ENCODE data around the gene CFAP119. TPM values are rescaled to one million over a fixed set of nuclear protein-coding genes. Genes with fewer than 3 reads are reported as not detected.

CFAP119 gene
- total and polyA plus RNA-seq, 9 of the 15 experiments (the other 6 are each of a cell fraction or from before 2014, with no cell fraction given): 5.5 to 33.7 (median 9.6) TPM

DNA sequence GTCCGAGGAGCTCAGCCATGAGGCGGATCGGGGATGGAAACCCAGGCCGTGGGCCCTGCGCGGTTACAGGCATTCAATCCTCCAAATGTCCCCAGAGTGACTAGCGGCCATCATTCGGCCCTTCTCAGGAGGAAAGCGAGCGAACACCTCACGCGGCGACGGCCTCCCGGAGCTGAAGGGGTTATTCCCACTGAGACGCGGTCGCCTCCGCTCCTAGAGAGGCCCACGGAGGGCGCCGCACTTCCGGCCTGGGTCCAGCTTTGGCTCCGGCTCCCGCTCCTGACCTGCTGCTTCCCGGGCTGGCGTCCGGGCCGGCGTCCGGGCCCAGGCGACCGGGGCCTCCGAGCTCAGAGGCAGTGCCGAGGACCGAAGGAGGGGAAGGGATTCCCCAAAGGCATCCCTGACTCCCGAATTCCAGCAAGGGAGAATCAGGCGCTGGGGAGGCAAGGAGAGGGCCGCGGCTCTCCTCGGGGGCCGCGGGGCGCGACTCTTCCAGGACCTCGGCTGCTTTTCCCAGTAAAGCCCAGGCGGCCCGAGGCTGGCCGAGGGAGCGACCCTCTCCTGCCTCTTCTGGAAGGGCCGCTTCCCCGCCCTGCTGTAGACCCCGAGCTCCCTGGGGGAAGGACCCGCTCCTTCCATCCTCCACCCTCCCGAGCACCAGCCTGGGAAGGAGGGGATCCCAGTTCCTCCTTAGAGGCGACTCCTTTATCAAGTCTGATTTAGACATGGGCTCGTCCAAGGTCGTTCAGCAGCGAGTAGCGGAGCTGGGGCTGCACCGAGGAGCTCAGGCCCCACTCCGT, 43.7 kb upstream of the CFAP119 start (continued):
- TF ChIP-seq EP400 (IDR thresholded peaks at IDR 0.05): peak; percentile 71
- no peak for TF ChIP-seq FOXA1 (IDR thresholded peaks at IDR 0.05; ENCODE audit: borderline replicate concordance)
- peak; percentile 99 for TF ChIP-seq ETV5 (CRISPR knock-in tag; IDR thresholded peaks at IDR 0.05; ENCODE audit: low read depth)
- TF ChIP-seq SRSF1 (IDR thresholded peaks at IDR 0.05; ENCODE audit: low read depth, low read length): 0 out of 2 replicates have a peak, but pooled peaks have one; percentile 27
- TF ChIP-seq RBM25 (IDR thresholded peaks at IDR 0.05; ENCODE audit: low read depth, low read length, severe bottlenecking): no peak
- TF ChIP-seq, protein P1, sequence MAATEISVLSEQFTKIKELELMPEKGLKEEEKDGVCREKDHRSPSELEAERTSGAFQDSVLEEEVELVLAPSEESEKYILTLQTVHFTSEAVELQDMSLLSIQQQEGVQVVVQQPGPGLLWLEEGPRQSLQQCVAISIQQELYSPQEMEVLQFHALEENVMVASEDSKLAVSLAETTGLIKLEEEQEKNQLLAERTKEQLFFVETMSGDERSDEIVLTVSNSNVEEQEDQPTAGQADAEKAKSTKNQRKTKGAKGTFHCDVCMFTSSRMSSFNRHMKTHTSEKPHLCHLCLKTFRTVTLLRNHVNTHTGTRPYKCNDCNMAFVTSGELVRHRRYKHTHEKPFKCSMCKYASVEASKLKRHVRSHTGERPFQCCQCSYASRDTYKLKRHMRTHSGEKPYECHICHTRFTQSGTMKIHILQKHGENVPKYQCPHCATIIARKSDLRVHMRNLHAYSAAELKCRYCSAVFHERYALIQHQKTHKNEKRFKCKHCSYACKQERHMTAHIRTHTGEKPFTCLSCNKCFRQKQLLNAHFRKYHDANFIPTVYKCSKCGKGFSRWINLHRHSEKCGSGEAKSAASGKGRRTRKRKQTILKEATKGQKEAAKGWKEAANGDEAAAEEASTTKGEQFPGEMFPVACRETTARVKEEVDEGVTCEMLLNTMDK (IDR thresholded peaks at IDR 0.05; ENCODE audit: borderline replicate concordance, insufficient read depth, low read depth, low read length, poor library complexity, severe bottlenecking): peak; percentile 91
- TF ChIP-seq, protein P2, sequence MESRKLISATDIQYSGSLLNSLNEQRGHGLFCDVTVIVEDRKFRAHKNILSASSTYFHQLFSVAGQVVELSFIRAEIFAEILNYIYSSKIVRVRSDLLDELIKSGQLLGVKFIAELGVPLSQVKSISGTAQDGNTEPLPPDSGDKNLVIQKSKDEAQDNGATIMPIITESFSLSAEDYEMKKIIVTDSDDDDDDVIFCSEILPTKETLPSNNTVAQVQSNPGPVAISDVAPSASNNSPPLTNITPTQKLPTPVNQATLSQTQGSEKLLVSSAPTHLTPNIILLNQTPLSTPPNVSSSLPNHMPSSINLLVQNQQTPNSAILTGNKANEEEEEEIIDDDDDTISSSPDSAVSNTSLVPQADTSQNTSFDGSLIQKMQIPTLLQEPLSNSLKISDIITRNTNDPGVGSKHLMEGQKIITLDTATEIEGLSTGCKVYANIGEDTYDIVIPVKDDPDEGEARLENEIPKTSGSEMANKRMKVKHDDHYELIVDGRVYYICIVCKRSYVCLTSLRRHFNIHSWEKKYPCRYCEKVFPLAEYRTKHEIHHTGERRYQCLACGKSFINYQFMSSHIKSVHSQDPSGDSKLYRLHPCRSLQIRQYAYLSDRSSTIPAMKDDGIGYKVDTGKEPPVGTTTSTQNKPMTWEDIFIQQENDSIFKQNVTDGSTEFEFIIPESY (CRISPR knock-in tag; IDR thresholded peaks at IDR 0.05): peak; percentile 87; the same call in 1 of the 2 replicates
- peak; percentile 54; the same call in 1 of the 2 replicates for TF ChIP-seq NFIC (IDR thresholded peaks at IDR 0.05)
- peak; percentile 59 for TF ChIP-seq RBM22 (IDR thresholded peaks at IDR 0.05; ENCODE audit: low read depth, low read length, poor library complexity, severe bottlenecking)
- TF ChIP-seq, protein P3, sequence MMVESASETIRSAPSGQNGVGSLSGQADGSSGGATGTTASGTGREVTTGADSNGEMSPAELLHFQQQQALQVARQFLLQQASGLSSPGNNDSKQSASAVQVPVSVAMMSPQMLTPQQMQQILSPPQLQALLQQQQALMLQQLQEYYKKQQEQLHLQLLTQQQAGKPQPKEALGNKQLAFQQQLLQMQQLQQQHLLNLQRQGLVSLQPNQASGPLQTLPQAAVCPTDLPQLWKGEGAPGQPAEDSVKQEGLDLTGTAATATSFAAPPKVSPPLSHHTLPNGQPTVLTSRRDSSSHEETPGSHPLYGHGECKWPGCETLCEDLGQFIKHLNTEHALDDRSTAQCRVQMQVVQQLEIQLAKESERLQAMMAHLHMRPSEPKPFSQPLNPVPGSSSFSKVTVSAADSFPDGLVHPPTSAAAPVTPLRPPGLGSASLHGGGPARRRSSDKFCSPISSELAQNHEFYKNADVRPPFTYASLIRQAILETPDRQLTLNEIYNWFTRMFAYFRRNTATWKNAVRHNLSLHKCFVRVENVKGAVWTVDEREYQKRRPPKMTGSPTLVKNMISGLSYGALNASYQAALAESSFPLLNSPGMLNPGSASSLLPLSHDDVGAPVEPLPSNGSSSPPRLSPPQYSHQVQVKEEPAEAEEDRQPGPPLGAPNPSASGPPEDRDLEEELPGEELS (CRISPR knock-in tag; IDR thresholded peaks at IDR 0.05; ENCODE audit: borderline replicate concordance): peak; percentile 36; the same call in 1 of the 2 replicates
- TF ChIP-seq PRMT5 (CRISPR knock-in tag; IDR thresholded peaks at IDR 0.05): no peak
- TF ChIP-seq TAF1 (IDR thresholded peaks at IDR 0.05; ENCODE audit: control insufficient read depth, extremely low read depth, insufficient read depth, low read length, severe bottlenecking): peak; percentile 93
- peak; percentile 55 for TF ChIP-seq ATF7 (IDR thresholded peaks at IDR 0.05)
- TF ChIP-seq HNRNPK (IDR thresholded peaks at IDR 0.05; ENCODE audit: low read depth, low read length, poor library complexity, severe bottlenecking): no peak
- TF ChIP-seq ZNF224 (CRISPR knock-in tag; IDR thresholded peaks at IDR 0.05): no peak
- TF ChIP-seq ZNF263 (CRISPR knock-in tag; IDR thresholded peaks at IDR 0.05; ENCODE audit: borderline replicate concordance): peak; percentile 33; the same call in 1 of the 2 replicates
- no peak for TF ChIP-seq ZNF41 (CRISPR knock-in tag; conservative IDR thresholded peaks at IDR 0.05)

Measured in K562 (cell line).